Measurements from ENCODE around the gene TMEM204.

TMEM204 gene

DNA sequence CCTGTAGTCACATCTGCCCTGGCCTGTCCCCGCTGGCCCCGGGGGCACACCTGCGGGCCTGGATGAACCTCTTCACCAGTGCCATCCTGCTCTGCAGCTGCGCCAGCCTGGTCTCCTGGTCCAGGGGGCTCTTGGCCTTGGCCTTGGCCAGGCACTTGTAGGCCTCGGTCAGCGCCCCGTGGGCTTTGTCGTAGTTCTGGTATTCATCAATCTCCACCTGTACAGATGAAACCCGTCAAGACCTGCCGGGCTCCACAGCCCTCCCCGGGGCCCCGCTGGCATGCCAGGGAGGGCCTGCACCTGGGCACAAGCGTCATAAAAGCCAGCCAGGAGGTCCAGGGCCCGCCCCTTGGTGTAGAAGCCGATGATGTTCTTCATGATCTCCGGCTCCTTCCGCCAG is 13.6 kb upstream of the TMEM204 start:
- in situ Hi-C loops (cut with HindIII; ENCODE audit: low sequenced_read_pairs), result no loop called here

GRCh38 chr16:1520461-1520860 is 13.0 kb upstream of the TMEM204 start:
- in situ Hi-C loops (cut with HindIII; ENCODE audit: low sequenced_read_pairs), result no loop called here

DNA sequence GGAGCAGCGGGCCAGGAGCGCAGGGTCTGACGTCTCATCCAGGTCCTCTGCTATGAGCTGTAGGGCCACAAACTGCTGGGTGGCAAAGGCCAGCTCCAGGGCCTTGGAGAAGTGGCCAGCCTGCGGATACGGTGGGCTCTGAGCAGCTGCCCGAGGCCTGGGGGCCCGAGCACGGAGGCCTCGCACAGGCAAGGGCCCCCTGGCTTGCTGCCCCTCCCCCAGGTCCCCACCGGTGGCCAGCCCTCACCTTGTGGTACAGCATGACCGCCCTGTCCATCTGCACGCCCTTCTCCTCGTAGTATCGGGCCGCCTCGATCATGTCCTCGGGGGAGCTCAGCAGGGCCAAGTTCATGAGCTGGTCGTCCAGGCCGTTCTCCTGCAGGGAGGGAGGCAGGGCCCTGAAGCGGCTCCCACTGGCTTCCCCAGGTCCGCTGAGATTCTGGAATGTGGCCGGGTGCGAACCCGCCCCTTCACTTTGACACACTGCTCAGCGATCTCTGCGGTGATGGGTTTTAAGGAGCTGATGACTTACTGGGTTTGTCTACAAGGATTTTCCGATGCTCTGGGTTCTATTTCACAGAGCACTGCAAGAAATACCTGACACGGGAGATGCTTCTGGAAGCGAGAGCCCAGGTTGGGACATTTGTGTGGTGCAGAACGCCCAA is 9.8 kb upstream of the TMEM204 start:
- in situ Hi-C loops (cut with HindIII; ENCODE audit: low sequenced_read_pairs), result no loop called here

DNA sequence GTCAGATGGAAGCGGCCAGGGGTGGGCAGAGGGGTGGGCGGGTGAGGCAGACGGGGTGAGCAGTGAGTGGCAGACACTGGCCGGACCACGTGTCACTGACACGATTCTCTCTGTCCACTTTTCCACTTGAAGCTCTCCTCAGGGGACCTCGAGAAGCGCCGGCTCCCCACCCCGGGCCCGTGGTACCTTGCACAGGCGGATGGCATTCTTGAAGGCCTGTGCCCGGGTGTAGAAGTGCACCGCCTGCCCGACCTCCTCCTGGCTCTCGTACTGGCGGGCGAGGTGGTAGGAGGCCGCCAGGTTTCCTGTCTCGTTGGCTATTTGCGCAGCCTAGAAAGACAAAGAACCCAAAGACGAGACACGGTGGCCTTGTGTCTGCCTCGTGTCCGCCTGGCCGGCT is 9.1 kb upstream of the TMEM204 start:
- in situ Hi-C loops (cut with HindIII; ENCODE audit: low sequenced_read_pairs), result no loop called here

DNA sequence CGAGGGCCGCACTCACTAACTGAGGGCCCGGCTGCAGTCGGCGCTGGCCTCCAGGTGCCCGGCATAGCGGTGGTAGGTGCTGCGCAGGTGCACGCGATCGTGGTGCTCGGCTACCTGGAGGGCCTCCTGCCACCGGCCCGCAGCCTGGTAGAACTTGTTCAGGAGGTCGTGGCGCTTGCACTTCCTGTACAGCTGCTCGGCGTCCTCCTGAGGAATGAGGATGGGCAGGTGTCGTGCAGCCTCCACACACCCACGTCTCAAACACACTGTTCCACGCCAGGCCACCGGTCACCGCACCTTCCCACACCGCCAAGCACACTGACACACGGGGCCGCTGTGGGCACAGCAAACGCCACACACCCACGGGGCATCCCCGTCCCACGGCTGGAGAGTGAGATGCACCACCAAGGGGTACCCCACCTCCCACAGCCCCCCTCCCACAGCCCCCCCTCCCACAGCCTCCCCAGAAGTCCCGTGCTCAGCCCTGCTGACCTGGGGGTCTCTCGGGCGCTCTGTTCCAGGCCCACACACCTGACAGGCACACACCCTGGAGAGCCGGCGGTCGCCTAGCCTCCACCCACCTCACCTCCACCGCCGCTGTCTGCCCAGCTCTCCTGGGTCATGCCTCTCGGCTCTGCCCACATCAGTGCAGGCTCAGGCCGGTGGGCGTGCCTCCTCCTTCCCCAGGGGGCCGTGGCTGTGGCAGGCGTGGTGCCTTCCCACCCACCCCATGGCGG is 7.4 kb upstream of the TMEM204 start:
- in situ Hi-C loops (cut with HindIII; ENCODE audit: low sequenced_read_pairs), result no loop called here

DNA sequence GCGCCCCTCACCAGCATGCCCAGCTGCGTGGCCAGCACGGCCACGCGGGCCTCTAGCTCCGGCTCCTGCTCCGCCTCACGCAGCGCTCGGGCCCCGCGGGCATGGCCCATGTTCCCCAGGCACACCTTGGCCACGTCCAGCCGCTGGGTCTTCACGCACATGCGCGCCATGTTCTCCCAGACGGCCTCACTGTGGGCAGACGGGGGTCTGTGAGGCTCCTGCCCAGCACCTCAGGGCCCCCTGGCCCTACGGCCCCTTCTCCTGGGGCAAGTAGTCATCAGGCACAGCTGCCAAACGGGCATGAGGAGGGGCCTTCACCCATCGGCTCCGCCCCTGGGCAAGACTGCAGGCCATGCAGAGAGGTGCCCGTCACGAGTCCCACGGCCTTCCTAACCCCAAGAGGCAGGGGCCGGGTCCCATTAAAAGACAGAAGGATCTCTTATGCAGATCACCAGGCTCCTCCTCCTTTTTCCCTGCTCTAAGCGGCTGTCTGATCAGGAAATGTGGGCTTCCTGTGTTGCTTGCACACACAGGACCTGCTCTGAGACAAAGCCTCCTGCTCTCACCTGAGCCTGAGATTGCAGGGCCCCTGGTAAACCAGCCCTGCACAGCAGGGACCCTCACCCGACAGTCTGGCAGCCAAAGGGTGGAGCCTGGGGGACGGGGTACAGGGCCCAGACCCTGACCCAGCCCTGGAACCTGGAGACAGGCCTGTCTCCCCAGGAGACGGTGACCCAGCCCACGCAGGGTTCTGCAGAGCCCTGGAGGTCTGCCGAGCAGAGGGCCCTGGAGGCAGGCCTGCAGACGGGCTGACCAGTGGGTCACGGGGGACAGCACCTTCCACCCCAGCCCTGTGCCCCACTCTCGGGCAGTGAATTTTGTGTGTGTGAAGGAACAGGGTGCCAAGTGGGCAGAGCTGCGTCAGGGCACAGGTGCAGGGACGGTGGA is 6.6 kb upstream of the TMEM204 start:
- in situ Hi-C loops (cut with HindIII; ENCODE audit: low sequenced_read_pairs), result no loop called here

DNA sequence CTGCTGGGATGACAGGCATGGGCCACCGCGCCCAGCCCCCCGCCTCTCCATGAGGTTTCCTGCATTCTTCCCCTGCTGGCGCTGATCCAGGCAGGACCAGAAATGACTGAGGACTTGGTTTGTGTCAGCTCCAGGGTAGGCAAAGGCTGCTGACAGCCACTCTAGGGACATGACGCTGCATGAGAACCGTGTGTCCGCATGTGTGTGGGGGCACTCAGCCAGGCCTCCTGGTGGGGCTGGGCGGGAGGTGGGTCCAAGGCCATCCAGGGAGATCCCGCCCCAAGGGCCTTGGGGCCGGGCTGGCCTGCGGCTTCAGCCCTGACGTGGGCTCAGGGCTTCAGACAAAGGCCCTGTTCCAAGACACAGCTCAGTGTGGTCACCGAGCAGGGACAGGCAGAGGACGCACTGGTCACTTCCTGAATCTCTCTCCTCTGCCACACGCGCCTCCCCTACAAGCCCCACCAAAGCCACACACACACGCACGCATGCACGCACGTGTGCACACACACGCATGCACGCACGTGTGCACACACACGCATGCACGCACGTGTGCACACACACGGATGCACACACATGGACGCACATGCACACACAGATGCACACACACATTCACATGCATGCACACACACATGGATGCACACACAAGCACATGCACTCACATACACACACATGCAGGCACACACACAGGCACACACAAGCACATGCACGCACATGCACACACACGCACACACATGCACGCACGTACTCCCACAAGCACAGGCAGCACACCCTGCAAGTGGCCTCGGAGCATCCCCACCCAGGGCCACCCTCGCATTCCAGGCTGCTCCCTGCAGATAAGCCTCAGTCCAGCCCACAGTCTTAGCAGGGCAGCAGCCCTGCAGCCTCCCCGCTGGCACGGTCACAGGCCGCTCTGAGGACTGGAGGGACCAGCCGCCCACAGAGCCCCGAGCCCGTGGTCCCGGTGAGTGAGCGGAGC is 5.3 kb upstream of the TMEM204 start:
- in situ Hi-C loops (cut with HindIII; ENCODE audit: low sequenced_read_pairs), result no loop called here

DNA sequence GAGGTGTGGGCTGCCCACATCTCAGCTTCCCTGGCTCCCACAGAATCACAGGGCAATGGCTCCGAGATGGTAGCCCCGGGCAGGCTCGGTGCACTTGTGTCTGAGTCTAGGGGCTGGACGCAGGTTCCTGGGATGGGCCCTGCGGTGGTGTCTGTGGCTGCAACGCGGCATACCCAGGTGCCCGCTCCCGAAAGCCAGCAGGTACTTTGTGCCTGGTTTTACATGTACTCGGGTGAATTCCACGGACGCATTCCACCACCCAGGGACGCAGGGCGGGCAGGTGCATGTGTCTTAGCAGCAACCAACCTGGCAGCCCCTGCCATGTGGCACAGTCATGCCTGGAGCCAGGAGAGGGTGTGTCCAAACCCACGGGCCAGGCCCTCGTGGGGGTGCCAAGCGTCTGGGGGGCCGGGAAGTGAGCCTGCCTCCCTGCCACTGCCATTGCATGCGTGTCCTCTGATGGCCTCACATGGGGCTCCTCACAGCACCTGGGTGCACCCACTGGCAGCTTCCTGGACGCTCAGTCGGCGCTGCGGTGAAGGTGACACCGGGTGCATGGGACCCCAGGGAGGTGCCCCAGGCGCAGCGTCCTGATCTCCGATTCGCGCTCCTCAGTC is 4.4 kb upstream of the TMEM204 start:
- in situ Hi-C loops (cut with HindIII; ENCODE audit: low sequenced_read_pairs), result no loop called here

DNA sequence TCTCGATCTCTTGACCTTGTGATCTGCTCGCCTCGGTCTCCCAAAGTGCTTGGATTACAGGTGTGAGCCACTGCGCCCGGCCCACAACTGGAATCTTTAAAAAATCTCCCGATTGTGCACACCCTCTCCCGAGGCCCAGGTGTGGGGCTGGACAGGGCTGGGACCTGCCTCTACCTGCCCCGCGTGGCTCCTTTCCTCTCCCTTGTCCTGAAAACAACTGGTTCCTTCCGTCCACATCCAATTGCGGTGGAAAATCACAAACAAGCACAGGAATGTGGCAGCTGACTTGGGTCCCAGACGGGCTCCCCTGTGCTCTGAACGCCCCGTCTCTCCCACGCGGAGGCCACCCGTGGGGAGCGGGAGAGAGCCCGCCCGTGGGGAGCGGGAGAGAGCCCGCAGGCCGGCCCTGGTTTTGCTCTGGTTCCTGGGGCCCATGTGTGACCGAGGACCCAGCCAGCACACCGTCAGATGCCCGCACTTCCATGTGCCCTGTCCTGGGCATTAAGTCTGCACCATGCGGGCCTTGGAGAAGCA is 3.0 kb upstream of the TMEM204 start:
- in situ Hi-C loops (cut with HindIII; ENCODE audit: low sequenced_read_pairs), result no loop called here

DNA sequence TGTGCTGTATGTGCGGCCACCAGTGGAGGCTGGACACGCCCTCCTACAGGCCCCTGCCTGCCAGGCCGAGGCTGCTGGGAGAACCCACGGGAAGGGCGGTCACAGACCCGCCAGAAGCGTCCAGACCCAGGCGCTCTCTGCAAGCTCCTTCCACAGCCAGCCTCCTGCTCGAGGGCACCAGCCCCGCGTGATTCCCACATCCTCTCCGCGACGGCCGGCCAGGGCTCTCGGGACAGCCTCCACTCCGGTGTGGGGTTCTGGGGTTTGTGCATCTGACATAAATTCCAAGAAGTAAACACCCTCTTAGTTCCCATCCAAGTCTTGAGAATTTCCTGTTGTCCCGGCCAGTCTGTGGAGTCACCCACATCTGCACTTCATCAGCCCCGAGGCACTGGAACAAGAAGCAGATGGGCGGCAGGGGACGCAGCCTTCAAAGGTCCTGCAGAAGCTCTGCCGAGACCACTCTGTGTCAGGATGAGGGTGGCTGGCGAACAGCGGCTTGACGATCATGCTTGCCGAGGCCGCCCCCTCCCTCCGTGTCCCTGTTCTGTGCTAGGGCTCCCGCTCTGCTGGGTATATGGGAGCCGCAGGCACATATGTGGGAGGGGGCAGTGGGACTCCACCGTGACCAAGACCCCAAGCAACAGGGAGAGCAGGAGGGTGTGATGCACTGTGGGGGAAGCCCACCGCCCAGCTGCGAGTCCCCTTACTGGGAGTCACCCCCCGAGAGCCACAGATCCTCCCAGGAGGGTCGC is 2.4 kb upstream of the TMEM204 start:
- in situ Hi-C loops (cut with HindIII; ENCODE audit: low sequenced_read_pairs), result no loop called here

GRCh38 chr16:1531638-1531910 is 1.9 kb upstream of the TMEM204 start:
- in situ Hi-C loops (cut with HindIII; ENCODE audit: low sequenced_read_pairs), result no loop called here

DNA sequence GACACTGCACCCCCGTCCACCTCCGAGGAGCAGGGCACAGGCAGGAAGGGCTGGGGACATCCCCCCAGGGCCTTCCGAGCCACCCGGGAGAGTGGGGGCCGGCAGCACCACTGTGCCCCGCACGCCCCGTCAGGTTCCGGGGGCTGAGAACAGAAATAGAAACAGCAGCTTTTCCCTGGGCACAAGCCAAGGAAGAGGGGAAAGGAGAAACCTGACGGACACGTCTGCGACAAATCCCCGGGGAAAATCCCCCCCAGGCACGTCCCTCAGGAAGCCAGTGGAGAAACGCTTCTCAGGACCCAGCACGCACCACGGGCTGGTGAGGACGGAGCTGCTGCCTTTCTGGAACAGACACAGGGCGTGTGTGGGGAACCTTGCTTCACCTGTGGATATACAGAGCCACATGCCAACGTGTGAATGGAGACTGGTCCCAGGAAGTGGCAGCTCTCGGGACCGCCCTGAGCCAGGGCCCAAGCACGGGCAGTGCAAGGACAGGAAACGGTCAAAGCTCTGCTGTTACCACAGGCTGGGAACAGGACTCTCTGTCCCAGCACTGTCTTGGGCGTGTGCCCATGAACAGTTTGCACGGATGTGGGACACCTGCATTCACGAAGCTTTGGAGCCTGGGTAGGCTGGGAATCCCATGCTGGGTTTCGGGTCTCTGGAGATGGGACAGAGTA is 1.2 kb upstream of the TMEM204 start:
- in situ Hi-C loops (cut with HindIII; ENCODE audit: low sequenced_read_pairs), result no loop called here

- in situ Hi-C loops (cut with HindIII; ENCODE audit: low sequenced_read_pairs), result no loop called here
Measured at GRCh38 chr16:1532771-1533170, 695 bp upstream of the TMEM204 start.

DNA sequence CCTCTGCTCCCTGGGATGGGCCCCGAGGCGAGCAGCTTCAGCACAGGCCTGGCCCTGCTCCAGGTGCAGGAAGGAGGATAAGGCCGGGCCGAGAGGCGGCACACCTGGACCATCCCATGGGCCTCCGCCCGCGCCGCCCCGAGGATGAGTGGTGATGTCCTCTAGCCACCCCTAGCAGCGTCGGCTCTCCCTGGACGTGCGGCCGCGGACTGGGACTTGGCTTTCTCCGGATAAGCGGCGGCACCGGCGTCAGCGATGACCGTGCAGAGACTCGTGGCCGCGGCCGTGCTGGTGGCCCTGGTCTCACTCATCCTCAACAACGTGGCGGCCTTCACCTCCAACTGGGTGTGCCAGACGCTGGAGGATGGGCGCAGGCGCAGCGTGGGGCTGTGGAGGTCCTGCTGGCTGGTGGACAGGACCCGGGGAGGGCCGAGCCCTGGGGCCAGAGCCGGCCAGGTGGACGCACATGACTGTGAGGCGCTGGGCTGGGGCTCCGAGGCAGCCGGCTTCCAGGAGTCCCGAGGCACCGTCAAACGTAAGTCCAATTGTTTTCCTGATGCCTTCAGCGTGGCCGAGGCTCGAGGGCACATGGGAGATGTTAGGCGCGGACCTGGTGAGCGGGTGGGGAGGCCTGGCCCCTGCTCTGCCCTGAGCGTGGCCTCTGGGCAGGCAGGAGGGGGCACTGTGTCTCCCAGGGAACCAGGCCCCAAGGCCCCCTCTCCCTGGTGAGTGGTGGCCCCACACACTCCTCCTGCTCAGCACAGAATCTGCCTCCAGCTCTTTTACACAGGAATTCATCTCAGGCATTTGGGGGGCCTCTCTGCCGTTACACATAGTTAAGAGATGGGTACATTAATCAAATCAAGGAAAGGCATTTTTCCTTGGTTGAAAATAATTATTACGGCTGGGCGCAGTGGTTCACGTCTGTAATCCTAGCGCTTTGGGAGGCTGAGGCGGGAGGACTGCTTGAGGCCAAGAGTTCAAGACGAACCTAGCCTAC is 855 bp downstream of the TMEM204 start:
- in situ Hi-C loops (cut with HindIII; ENCODE audit: low sequenced_read_pairs), result no loop called here

DNA sequence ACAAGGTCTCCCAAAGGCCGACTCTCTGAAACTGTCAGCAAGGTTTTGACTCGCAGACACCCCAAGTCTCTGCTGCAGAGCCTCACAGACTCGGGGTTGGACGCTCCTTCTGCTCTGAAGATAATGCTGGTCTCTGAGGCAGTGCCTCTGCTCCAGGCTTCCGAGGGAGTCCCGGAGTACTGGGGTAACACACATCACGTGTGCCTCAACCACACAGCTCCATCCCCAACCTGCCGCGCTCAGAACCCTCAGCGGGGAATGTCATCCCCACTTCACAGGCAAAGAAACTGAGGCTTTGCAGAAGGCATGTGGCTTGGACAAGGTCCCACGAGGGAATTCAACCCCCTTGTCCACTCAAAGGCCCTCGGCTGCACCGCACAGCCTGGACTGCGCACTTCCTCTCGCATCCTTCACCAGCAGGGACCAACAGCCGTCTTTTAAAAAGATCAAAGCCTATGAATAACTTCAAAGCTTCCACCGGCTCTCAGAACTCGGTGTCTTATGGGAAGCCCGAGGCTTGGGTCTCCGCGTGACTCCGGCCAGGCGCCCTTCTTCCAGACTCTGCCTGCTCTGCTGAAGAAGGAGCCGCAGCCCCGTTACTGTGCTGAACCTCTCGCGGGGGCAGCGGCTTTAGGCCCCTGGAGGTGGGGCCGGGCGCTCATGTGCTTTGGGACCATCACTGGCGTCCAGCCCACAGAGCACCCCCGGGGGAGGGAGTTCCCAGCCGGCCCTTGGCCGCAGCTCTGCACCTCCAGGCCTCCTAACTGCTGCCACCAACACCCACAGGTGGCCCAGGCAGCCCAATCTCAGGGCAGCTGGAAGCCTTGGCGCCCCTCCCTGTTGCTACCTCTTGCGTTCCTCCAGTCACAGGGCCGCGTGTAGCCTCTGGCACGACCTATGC is 2.2 kb downstream of the TMEM204 start:
- in situ Hi-C loops (cut with HindIII; ENCODE audit: low sequenced_read_pairs), result no loop called here

- in situ Hi-C loops (cut with HindIII; ENCODE audit: low sequenced_read_pairs), result no loop called here
Measured at GRCh38 chr16:1536601-1537000, 3.1 kb downstream of the TMEM204 start.
